CD8-positive, alpha-beta memory T cell (primary cell): ENCODE results near the gene OR1J2. TPM values are rescaled to one million over a fixed set of nuclear protein-coding genes. Genes with fewer than 3 reads are reported as not detected.
A peak's percentile ranks its signal among the peaks of the same experiment; 100 is the strongest.
"Not testable (repeated sequence)": the region's sequence is repeated elsewhere in the genome, so short reads cannot be mapped to it uniquely, and the experiment has no call there.

Source experiments
- CTCF ChIA-PET: fragments of 350-600 bp; sonication (Branson Sonifier 250); formaldehyde crosslinking; loops from one replicate; lab custom pipeline; 2021; ENCODE audit warnings: antibody characterized with exemption; lab: Charles Lee
- POLR2A ChIA-PET: fragments of 350-600 bp; sonication (Branson Sonifier 250); formaldehyde crosslinking; loops from one replicate; lab custom pipeline; 2021; ENCODE audit warnings: antibody characterized with exemption; lab: Charles Lee
- DNase-seq, 5 donors: peaks; one replicate each; pipeline versions ENCODE4 v3.0.0 to v3.0.0-alpha.2; 2020 to 2022; ENCODE audit warnings: mixed read lengths in 1 of 5
- H3K27ac ChIP-seq: one replicate; pipeline ENCODE4 v1.7.0; 2013; ENCODE audit warnings: low read depth, mild to moderate bottlenecking, low read length, moderate library complexity
- H3K27me3 ChIP-seq: 2 replicates; pipeline ENCODE4 v1.7.0; 2013; ENCODE audit warnings: low read length, mild to moderate bottlenecking; ENCODE audit not compliant: insufficient read depth, poor library complexity, severe bottlenecking
- H3K36me3 ChIP-seq: 2 replicates; pipeline ENCODE4 v1.7.0; 2013; ENCODE audit warnings: mild to moderate bottlenecking, low read length, moderate library complexity; ENCODE audit not compliant: insufficient read depth
- H3K4me1 ChIP-seq: 2 replicates; pipeline ENCODE4 v1.7.0; 2013; ENCODE audit warnings: mild to moderate bottlenecking, low read length, moderate library complexity; ENCODE audit not compliant: insufficient read depth
- H3K4me3 ChIP-seq: 2 replicates; pipeline ENCODE4 v1.7.0; 2013; ENCODE audit warnings: mild to moderate bottlenecking, low read length
- H3K9me3 ChIP-seq: 2 replicates; pipeline ENCODE4 v1.7.0; 2013; ENCODE audit warnings: mild to moderate bottlenecking, low read length
- H3K27ac Mint-ChIP-seq, 8 donors: one replicate each; pipeline ENCODE4 v1.8.0; 2020 to 2021; ENCODE audit warnings: mixed read lengths in 8 of 8, mild to moderate bottlenecking in 6 of 8, inconsistent platforms in 3 of 8, moderate library complexity in 3 of 8
- H3K27me3 Mint-ChIP-seq, 2 donors: one replicate each; pipeline ENCODE4 v1.8.0; 2020 to 2021; ENCODE audit warnings: mixed read lengths in 2 of 2, mild to moderate bottlenecking in 1 of 2, moderate library complexity in 1 of 2
- H3K36me3 Mint-ChIP-seq, 3 donors: one replicate each; pipeline ENCODE4 v1.8.0; 2020 to 2021; ENCODE audit warnings: mixed read lengths in 3 of 3, inconsistent platforms in 1 of 3, mild to moderate bottlenecking in 1 of 3
- H3K4me1 Mint-ChIP-seq, 3 donors: one replicate each; pipeline ENCODE4 v1.8.0; 2020 to 2021; ENCODE audit warnings: mixed read lengths in 3 of 3, inconsistent platforms in 1 of 3, mild to moderate bottlenecking in 1 of 3
- H3K4me3 Mint-ChIP-seq, 7 donors: one replicate each; pipeline ENCODE4 v1.8.0; 2020 to 2021; ENCODE audit warnings: mixed read lengths in 7 of 7, mild to moderate bottlenecking in 6 of 7, moderate library complexity in 4 of 7, inconsistent platforms in 2 of 7
- H3K9me3 Mint-ChIP-seq, 5 donors: one replicate each; pipeline ENCODE4 v1.8.0; 2020 to 2022; ENCODE audit warnings: mixed read lengths in 5 of 5, mild to moderate bottlenecking in 3 of 5, moderate library complexity in 2 of 5, inconsistent platforms in 1 of 5
- polyA plus RNA-seq: library from polyadenylated mRNA; unstranded; fragments of 300-500 nt; fragmentation: Illumina TruSeq; gene quantifications from one replicate; pipeline ENCODE4 v1.2.3, GENCODE V29; 2021
- total RNA-seq, 2 experiments: library from RNA; stranded (reverse); gene quantifications; one replicate each; pipeline ENCODE4 v1.2.3, GENCODE V29; 2021

OR1J2 gene
- total and polyA plus RNA-seq, 3 experiments from 2014 or later = not detected

DNA sequence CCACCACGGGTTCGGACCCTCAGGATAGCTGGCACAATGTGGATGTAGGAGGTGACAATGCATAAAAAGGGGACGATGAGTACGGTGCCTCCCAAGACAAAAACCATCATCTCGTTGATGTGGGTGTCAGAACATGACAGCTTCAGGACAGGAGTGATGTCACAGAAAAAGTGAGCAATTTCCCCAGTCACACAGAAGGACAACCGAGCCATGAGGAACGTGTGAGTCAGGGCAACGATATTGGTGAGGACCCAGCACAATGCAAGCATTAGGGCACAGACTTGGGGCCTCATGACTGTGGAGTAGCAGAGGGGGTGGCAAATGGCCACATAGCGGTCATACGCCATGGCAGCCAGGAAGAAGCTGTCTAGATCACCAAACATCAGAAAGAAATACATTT is 16.0 kb downstream of the OR1J2 start:
- POLR2A ChIA-PET = no interaction called here
- DNase-seq = no peak

DNA sequence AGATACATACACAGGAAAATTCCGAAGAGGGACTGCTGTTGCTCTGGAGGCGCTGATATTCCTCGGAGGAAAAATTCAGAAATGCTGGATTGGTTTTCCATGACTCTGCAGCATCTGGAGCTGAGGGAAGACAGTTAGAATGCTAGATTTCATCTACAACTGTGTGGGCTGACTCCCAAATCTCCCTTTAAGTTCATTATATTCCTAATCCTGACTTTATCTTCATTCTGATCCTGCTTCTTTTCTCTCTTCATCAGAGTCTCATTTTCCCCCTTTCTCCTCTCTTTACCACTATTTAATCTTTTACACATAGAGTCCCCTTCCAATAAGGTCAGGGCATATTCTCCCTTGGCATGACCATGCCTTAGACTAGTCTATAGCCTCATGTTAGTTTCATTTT is 16.6 kb downstream of the OR1J2 start, which contains the start of gene OR1N1:
TSS of gene OR1N1 (minus strand) at position 101 of the 400 bp plus-strand sequence. CDS start at position 101, 0 bp downstream.
- POLR2A ChIA-PET = no interaction called here
- no peak within 1 kb of the TSS for H3K4me3 ChIP-seq
- Mint-ChIP-seq H3K27me3 (peaks cover 10 to 25% of the 10 kb centered on the region in 2 donors), H3K27ac (no peak within 1 kb of the TSS), H3K9me3 (no peaks in the 10 kb centered on the region), H3K36me3 (no peaks in the 10 kb centered on the region), H3K4me3 (no peak within 1 kb of the TSS), H3K4me1 (no peaks in the 10 kb centered on the region)
- H3K27me3 ChIP-seq = no peaks in the 10 kb centered on the region
- H3K4me1 ChIP-seq = no peaks in the 10 kb centered on the region
- no peak for DNase-seq
- CTCF ChIA-PET = no interaction called here
- no peak within 1 kb of the TSS for H3K27ac ChIP-seq
- H3K9me3 ChIP-seq = no peaks in the 10 kb centered on the region
- no peaks in the 10 kb centered on the region for H3K36me3 ChIP-seq

More for the DNA sequence above, 16.0 kb downstream of the OR1J2 start:
- Histone ChIP-seq H3K27ac (no peak overlapping the region), H3K4me3 (no peak overlapping the region), H3K36me3 (no peaks in the 10 kb centered on the region), H3K9me3 (no peaks in the 10 kb centered on the region), H3K27me3 (no peaks in the 10 kb centered on the region), H3K4me1 (no peaks in the 10 kb centered on the region)
- Mint-ChIP-seq H3K27ac (no peak overlapping the region), H3K36me3 (no peaks in the 10 kb centered on the region), H3K27me3 (peaks cover 10 to 31% of the 10 kb centered on the region in 2 donors), H3K4me3 (no peak overlapping the region), H3K4me1 (no peaks in the 10 kb centered on the region), H3K9me3 (no peaks in the 10 kb centered on the region)
- CTCF ChIA-PET = no interaction called here

DNA sequence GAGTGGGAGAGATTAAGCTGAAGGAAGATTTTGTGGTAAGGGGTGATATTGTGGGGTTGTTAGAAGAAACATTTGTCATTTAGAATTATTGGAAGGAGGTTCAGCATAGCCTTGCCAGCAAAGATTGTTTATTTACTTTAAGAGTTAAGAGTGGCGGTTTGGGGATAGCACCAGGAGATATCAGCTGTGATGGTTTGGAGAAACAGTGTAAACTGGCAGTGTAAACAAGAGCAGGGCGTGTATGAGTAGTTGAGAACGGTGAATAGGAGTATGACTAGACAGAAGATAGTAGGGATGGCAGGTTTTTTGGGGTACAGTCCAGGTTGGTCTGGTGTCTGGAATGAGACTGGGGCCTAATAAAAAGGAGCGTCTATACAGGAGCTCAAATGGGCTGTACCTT is 20.6 kb downstream of the OR1J2 start:
- H3K27me3 Mint-ChIP-seq = peaks cover 10 to 12% of the 10 kb centered on the region in 2 donors
- CTCF ChIA-PET, H3K4me3 Mint-ChIP-seq, H3K9me3 ChIP-seq, DNase-seq, H3K27ac ChIP-seq, H3K9me3 Mint-ChIP-seq, H3K36me3 Mint-ChIP-seq, POLR2A ChIA-PET, H3K36me3 ChIP-seq, H3K4me1 Mint-ChIP-seq, H3K4me1 ChIP-seq, H3K27me3 ChIP-seq, H3K4me3 ChIP-seq: not testable (repeated sequence)
- peak overlapping the region in 1 of 8 donors; percentile 77 for H3K27ac Mint-ChIP-seq

DNA sequence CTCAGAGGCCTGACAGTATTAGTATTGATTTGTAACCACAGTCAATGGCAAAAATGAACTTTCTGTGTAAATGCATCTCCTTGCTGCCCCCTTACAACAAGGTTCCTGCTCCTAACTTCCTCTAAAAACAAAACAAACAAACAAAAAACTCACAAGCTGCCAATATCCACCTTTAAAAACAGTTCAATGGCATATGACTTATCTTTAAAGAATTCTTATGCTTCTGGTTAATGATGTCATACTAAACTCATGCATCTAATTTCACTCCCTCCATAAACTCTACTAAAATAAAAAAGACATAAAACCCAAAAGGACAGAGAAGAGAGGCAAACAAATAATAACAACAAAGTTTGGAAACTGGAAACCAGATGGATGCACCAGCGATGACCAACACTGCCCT is 25.5 kb downstream of the OR1J2 start:
- Histone ChIP-seq H3K4me3 (no peak overlapping the region), H3K9me3 (no peaks in the 10 kb centered on the region), H3K36me3 (no peaks in the 10 kb centered on the region), H3K27me3 (no peaks in the 10 kb centered on the region), H3K4me1 (no peaks in the 10 kb centered on the region), H3K27ac (no peak overlapping the region)
- ChIA-PET CTCF (no interaction called here), POLR2A (no interaction called here)
- Mint-ChIP-seq H3K4me3 (no peak overlapping the region), H3K27ac (no peak overlapping the region), H3K4me1 (no peaks in the 10 kb centered on the region), H3K36me3 (no peaks in the 10 kb centered on the region), H3K27me3 (peaks cover 0 to 2% of the 10 kb centered on the region in 2 donors), H3K9me3 (peaks cover 0 to 5% (median 0%) of the 10 kb centered on the region in 5 donors)
- no peak for DNase-seq

DNA sequence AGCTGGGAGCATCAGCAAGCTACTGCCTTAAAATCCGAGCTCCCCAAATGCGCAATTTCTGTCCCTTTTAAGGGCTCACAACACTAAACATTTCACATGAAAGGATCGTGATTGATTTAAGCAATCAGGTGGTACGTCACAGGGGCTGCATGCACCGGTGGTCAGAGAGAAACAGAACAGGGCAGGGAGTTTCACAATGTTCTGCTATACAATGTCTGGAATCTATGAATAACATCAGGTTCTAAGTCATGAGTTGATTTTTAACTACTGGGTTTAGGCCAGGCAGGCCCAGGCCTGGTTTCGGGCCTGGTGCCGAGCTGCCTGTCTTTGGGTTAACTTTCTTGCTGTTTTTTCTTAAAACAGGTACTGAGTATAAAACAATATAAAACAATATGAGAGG is 26.5 kb downstream of the OR1J2 start:
- H3K36me3 Mint-ChIP-seq, POLR2A ChIA-PET, H3K27me3 ChIP-seq, H3K4me3 ChIP-seq, H3K4me1 ChIP-seq, H3K4me1 Mint-ChIP-seq, CTCF ChIA-PET, H3K27me3 Mint-ChIP-seq, H3K9me3 Mint-ChIP-seq, H3K36me3 ChIP-seq, H3K27ac Mint-ChIP-seq, H3K27ac ChIP-seq, H3K4me3 Mint-ChIP-seq, DNase-seq, H3K9me3 ChIP-seq: not testable (repeated sequence)

DNA sequence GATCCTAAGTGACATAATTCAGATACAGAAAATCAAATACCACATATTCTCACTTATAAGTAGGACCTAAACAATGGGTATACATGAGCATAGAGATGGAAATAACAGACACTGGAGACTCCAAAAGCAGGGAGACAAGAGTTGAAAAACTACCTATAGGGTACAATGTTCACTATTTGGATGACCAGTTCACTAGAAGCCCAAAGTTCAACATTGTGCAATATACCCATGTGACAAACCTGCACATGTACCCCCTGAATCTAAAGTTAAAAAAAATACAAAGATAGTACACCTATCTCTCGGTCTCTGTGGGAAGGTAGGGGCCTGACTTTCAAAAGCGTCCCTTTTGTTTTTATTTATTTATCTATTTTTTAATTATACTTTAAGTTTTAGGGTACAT is 28.2 kb downstream of the OR1J2 start:
- DNase-seq = no peak
- Mint-ChIP-seq H3K9me3 (peaks cover 0 to 5% (median 0%) of the 10 kb centered on the region in 5 donors), H3K36me3 (no peaks in the 10 kb centered on the region), H3K4me3 (no peak overlapping the region), H3K27me3 (peaks cover 3 to 9% of the 10 kb centered on the region in 2 donors), H3K4me1 (no peaks in the 10 kb centered on the region), H3K27ac (no peak overlapping the region)
- H3K36me3 ChIP-seq = no peaks in the 10 kb centered on the region
- CTCF ChIA-PET = no interaction called here
- H3K4me3 ChIP-seq = no peak overlapping the region
- no peaks in the 10 kb centered on the region for H3K9me3 ChIP-seq
- no peak overlapping the region for H3K27ac ChIP-seq
- H3K27me3 ChIP-seq = no peaks in the 10 kb centered on the region
- POLR2A ChIA-PET = no interaction called here
- H3K4me1 ChIP-seq = no peaks in the 10 kb centered on the region

DNA sequence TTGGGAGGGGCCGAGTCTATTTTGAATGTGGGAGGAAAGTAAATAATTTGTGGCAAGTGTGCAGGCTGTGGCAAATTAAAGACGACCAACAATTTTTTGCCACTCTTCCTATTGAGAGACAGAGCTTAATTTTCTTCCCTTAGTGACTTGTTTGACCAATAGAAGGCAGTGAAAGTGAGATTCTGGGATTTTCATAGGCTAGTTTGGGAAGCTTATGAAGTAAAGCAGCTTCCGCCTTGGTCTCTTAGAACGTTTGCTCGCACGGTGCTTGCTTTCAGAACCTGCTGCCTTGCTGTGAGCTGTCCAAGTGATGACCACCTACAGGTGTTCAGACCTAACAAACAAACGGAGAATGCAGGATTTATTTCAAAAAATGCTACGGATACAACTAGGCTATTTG is 35.6 kb downstream of the OR1J2 start:
- POLR2A ChIA-PET = no interaction called here
- CTCF ChIA-PET = no interaction called here
- H3K36me3 Mint-ChIP-seq = peaks cover 0 to 7% (median 0%) of the 10 kb centered on the region in 3 donors
- H3K9me3 ChIP-seq = no peaks in the 10 kb centered on the region
- H3K27ac Mint-ChIP-seq = no peak overlapping the region
- H3K9me3 Mint-ChIP-seq = peaks cover 0 to 7% (median 1%) of the 10 kb centered on the region in 5 donors
- H3K4me3 ChIP-seq = no peak overlapping the region
- no peak overlapping the region for H3K27ac ChIP-seq
- DNase-seq = no peak
- peaks cover 11 to 34% of the 10 kb centered on the region in 2 donors for H3K27me3 Mint-ChIP-seq
- no peaks in the 10 kb centered on the region for H3K4me1 Mint-ChIP-seq
- no peaks in the 10 kb centered on the region for H3K36me3 ChIP-seq
- H3K4me1 ChIP-seq = no peaks in the 10 kb centered on the region
- H3K4me3 Mint-ChIP-seq = no peak overlapping the region
- H3K27me3 ChIP-seq = no peaks in the 10 kb centered on the region

DNA sequence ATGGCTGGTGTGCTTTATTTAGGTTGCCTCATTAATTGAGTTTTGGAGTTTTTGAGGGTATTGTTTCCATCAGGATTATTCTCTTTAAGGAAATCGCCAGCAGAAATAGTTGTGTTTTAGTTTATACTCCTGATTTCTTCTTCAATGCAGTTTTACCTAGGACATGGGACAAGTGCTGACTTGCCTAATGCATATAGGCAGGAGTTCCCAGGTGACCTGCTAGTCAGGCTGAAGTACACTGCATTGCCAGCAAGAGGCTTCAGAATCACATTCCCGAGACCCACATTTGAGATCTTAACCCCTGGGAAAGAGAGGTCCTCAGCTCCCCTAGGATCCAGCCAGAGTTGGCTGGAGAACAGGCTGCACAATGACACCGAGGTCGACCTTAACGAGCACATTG is 40.8 kb downstream of the OR1J2 start:
- H3K9me3 Mint-ChIP-seq = peaks cover 0 to 8% (median 1%) of the 10 kb centered on the region in 5 donors
- ChIA-PET POLR2A (no interaction called here), CTCF (no interaction called here)
- Histone ChIP-seq H3K27me3 (no peaks in the 10 kb centered on the region), H3K9me3 (no peaks in the 10 kb centered on the region), H3K4me3 (no peak overlapping the region), H3K27ac (no peak overlapping the region), H3K4me1 (no peaks in the 10 kb centered on the region), H3K36me3 (no peaks in the 10 kb centered on the region)
- H3K27me3 Mint-ChIP-seq = peaks cover 8 to 39% of the 10 kb centered on the region in 2 donors
- peaks cover 0 to 7% (median 0%) of the 10 kb centered on the region in 3 donors for H3K36me3 Mint-ChIP-seq
- no peak for DNase-seq
- H3K4me3 Mint-ChIP-seq = no peak overlapping the region
- no peaks in the 10 kb centered on the region for H3K4me1 Mint-ChIP-seq
- no peak overlapping the region for H3K27ac Mint-ChIP-seq

DNA sequence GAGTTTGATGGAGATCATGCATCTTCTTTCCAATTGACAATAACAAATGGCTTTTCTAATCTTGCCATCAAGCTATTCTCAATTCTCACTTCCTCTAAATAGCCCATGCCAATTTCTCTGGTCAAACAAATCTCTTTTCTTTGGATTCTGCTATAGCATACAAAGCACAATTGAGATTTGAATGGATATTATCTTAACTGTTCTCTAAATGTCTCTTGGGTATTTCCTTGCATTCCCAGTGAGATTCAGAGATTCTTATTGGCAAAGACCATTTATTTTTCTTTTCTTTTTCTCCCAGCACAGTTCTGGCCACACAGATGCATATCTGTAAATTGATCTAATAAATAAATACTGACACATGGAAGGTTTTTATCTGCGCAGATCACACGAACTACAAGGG is 42.2 kb downstream of the OR1J2 start, which contains the start of gene OR1N2:
TSS of gene OR1N2 (plus strand) at position 301 of the 400 bp plus-strand sequence. CDS start 100 bp downstream, outside the sequence.
- Histone ChIP-seq H3K9me3 (no peaks in the 10 kb centered on the region), H3K4me1 (no peaks in the 10 kb centered on the region), H3K27me3 (no peaks in the 10 kb centered on the region), H3K27ac (no peak within 1 kb of the TSS), H3K36me3 (no peaks in the 10 kb centered on the region), H3K4me3 (no peak within 1 kb of the TSS)
- Mint-ChIP-seq H3K27ac (no peak within 1 kb of the TSS), H3K4me1 (no peaks in the 10 kb centered on the region), H3K4me3 (no peak within 1 kb of the TSS), H3K27me3 (peaks cover 8 to 34% of the 10 kb centered on the region in 2 donors), H3K9me3 (peaks cover 0 to 8% (median 1%) of the 10 kb centered on the region in 5 donors), H3K36me3 (peaks cover 0 to 7% (median 0%) of the 10 kb centered on the region in 3 donors)
- DNase-seq = no peak
- ChIA-PET POLR2A (no interaction called here), CTCF (no interaction called here)
